H1 (cell line): Measurements from ENCODE around the gene GPATCH11. TPM values are rescaled to one million over a fixed set of nuclear protein-coding genes. Genes with fewer than 3 reads are reported as not detected.

Source experiments
- CTCF ChIA-PET: fragments of 300-600 bp; sonication (Branson Sonifier 250); formaldehyde crosslinking; loops from one replicate; lab custom pipeline; 2021; ENCODE audit not compliant: partially characterized antibody; lab: Charles Lee
- POLR2A ChIA-PET: fragments of 300-600 bp; sonication (Branson Sonifier 250); formaldehyde crosslinking; loops from one replicate; lab custom pipeline; 2021; ENCODE audit warnings: inconsistent platforms; ENCODE audit not compliant: partially characterized antibody; lab: Charles Lee
- DNase-seq, 2 experiments: peaks; one replicate each; pipeline versions ENCODE4 v3.0.0 to v3.0.0-alpha.2; 2010 to 2022; ENCODE audit warnings: low spot score in 2 of 2, low read depth in 1 of 2, mixed read lengths in 1 of 2
- FAIRE-seq: peaks from 2 replicates; lab custom pipeline; 2011; peaks lifted over from hg19 to GRCh38; lab: Jason Lieb, UNC
- H2AFZ ChIP-seq: 2 replicates; pipeline ENCODE4 v1.8.1; 2012; ENCODE audit warnings: low read length, inconsistent platforms
- H2AK5ac ChIP-seq: 2 replicates; pipeline ENCODE4 v1.6.1; 2013; ENCODE audit warnings: low read depth, low read length
- H2BK120ac ChIP-seq: replicated peaks from 2 replicates; pipeline ENCODE3; 2013; ENCODE audit warnings: low read depth, low read length, inconsistent platforms
- H2BK12ac ChIP-seq: 2 replicates; pipeline ENCODE4 v1.6.1; 2013; ENCODE audit warnings: low read depth, low read length
- H2BK15ac ChIP-seq: 2 replicates; pipeline ENCODE4 v1.6.1; 2013; ENCODE audit warnings: low read length
- H2BK20ac ChIP-seq: 2 replicates; pipeline ENCODE4 v1.6.1; 2013; ENCODE audit warnings: low read length
- H2BK5ac ChIP-seq: 2 replicates; pipeline ENCODE4 v1.6.1; 2013; ENCODE audit warnings: low read depth, low read length
- H3K14ac ChIP-seq: 2 replicates; pipeline ENCODE4 v1.6.1; 2013; ENCODE audit warnings: inconsistent platforms; ENCODE audit not compliant: insufficient read length
- H3K18ac ChIP-seq: 2 replicates; pipeline ENCODE4 v1.6.1; 2013; ENCODE audit warnings: low read length; ENCODE audit errors: extremely low read depth
- H3K23ac ChIP-seq: 2 replicates; pipeline ENCODE4 v1.6.1; 2013; ENCODE audit warnings: inconsistent platforms; ENCODE audit not compliant: insufficient read length
- H3K23me2 ChIP-seq: 2 replicates; pipeline ENCODE4 v1.6.1; 2013; ENCODE audit warnings: low read depth, low read length
- H3K27ac ChIP-seq: 2 replicates; pipeline ENCODE4 v1.6.1; 2011; ENCODE audit warnings: low read depth, low read length, inconsistent platforms
- H3K27me3 ChIP-seq, 4 experiments: replicated peaks in 1 of 4; 1 replicate in 1 of 4; 2 replicates in 3 of 4; pipeline versions ENCODE4 v1.6.1 to v1.8.1; 2011 to 2013; ENCODE audit warnings: low read length in 3 of 4, mild to moderate bottlenecking in 3 of 4, inconsistent platforms in 2 of 4, mixed read lengths in 2 of 4, moderate library complexity in 1 of 4; ENCODE audit not compliant: control insufficient read depth in 3 of 4, insufficient read depth in 3 of 4; ENCODE audit errors: extremely low read depth in 1 of 4
- H3K36me3 ChIP-seq, 4 experiments: 2 replicates each; pipeline versions ENCODE4 v1.6.1 to v1.8.1; 2011 to 2013; ENCODE audit warnings: mild to moderate bottlenecking in 4 of 4, low read length in 3 of 4, moderate library complexity in 2 of 4, control low read depth in 1 of 4, inconsistent platforms in 1 of 4; ENCODE audit not compliant: insufficient read depth in 4 of 4, control insufficient read depth in 2 of 4
- H3K4ac ChIP-seq: replicated peaks from 2 replicates; pipeline ENCODE3; 2013; ENCODE audit warnings: low read length, low read depth, mixed read lengths, inconsistent platforms; ENCODE audit not compliant: insufficient read length
- H3K4me1 ChIP-seq, 4 experiments: replicated peaks in 1 of 4; 1 replicate in 1 of 4; 2 replicates in 3 of 4; pipeline versions ENCODE4 v1.6.1 to v1.8.1; 2011 to 2013; ENCODE audit warnings: low read length in 3 of 4, inconsistent platforms in 2 of 4, mixed read lengths in 1 of 4; ENCODE audit not compliant: insufficient read depth in 4 of 4, control insufficient read depth in 3 of 4
- H3K4me2 ChIP-seq, 2 experiments: 2 replicates each; pipeline versions ENCODE4 v1.6.1 to v1.8.1; 2011 to 2013; ENCODE audit warnings: low read depth in 2 of 2, low read length in 2 of 2, control low read depth in 1 of 2, inconsistent platforms in 1 of 2, mild to moderate bottlenecking in 1 of 2; ENCODE audit not compliant: insufficient read depth in 1 of 2
- H3K4me3 ChIP-seq, 4 experiments: fragments of 200-600, 300-600 bp in 1 of 4; sonication (generic), shearing (Covaris generic), sonication (Bioruptor Twin) in 1 of 4; 2 replicates each; pipeline versions ENCODE4 v1.5.1 to v1.8.1; 2011 to 2016; ENCODE audit warnings: low read length in 4 of 4, low read depth in 3 of 4, control low read depth in 2 of 4, inconsistent platforms in 2 of 4, mild to moderate bottlenecking in 2 of 4, mixed read lengths in 1 of 4, moderate library complexity in 1 of 4; ENCODE audit not compliant: insufficient read depth in 2 of 4; ENCODE audit errors: extremely low read depth in 1 of 4
- H3K56ac ChIP-seq: replicated peaks from 2 replicates; pipeline ENCODE3; 2013; ENCODE audit warnings: low read depth, mild to moderate bottlenecking, mixed read lengths, low read length, inconsistent platforms; ENCODE audit not compliant: insufficient read length
- H3K79me1 ChIP-seq: 2 replicates; pipeline ENCODE4 v1.6.1; 2013; ENCODE audit warnings: low read depth, low read length, control low read depth
- H3K79me2 ChIP-seq, 2 experiments: 2 replicates each; pipeline versions ENCODE4 v1.6.1 to v1.8.1; 2012 to 2013; ENCODE audit warnings: low read length in 2 of 2, mild to moderate bottlenecking in 2 of 2, inconsistent platforms in 1 of 2; ENCODE audit not compliant: insufficient read depth in 2 of 2, control insufficient read depth in 1 of 2
- H3K9ac ChIP-seq, 4 experiments: replicated peaks in 1 of 4; 1 replicate in 1 of 4; 2 replicates in 3 of 4; pipeline versions ENCODE4 v1.6.1 to v1.8.1; 2011 to 2013; ENCODE audit warnings: low read depth in 3 of 4, low read length in 3 of 4, control low read depth in 2 of 4, mild to moderate bottlenecking in 2 of 4, moderate library complexity in 2 of 4, inconsistent platforms in 1 of 4; ENCODE audit errors: extremely low read depth in 1 of 4
- H3K9me3 ChIP-seq, 2 experiments: 2 replicates each; pipeline versions ENCODE4 v1.6.1 to v1.8.1; 2012 to 2013; ENCODE audit warnings: mild to moderate bottlenecking in 2 of 2, moderate library complexity in 2 of 2, control low read depth in 1 of 2, inconsistent platforms in 1 of 2, low read depth in 1 of 2, low read length in 1 of 2, mixed read lengths in 1 of 2; ENCODE audit not compliant: insufficient read depth in 2 of 2
- H4K20me1 ChIP-seq, 2 experiments: replicated peaks in 1 of 2; 2 replicates each; pipeline versions ENCODE3 to v1.8.1; 2011 to 2013; ENCODE audit warnings: inconsistent platforms in 2 of 2, low read length in 2 of 2, mild to moderate bottlenecking in 1 of 2; ENCODE audit not compliant: insufficient read depth in 2 of 2, control insufficient read depth in 1 of 2
- H4K5ac ChIP-seq: 2 replicates; pipeline ENCODE4 v1.6.1; 2013; ENCODE audit warnings: low read length, low read depth, mixed read lengths, inconsistent platforms; ENCODE audit not compliant: insufficient read length
- H4K8ac ChIP-seq: 2 replicates; pipeline ENCODE4 v1.8.0; 2013; ENCODE audit warnings: mild to moderate bottlenecking, moderate library complexity, low read length, inconsistent platforms; ENCODE audit not compliant: insufficient read depth; ENCODE audit errors: extremely low read depth
- H4K91ac ChIP-seq: replicated peaks from 2 replicates; pipeline ENCODE3; 2013; ENCODE audit warnings: low read length, mixed read lengths, inconsistent platforms; ENCODE audit not compliant: insufficient read length
- ASH2L ChIP-seq: fragments of 200-600, 300-600 bp; sonication (generic); IDR thresholded peaks from one replicate; pipeline ENCODE4 v1.7.1; 2017; ENCODE audit warnings: low read length
- ATF3 ChIP-seq: IDR thresholded peaks from 2 replicates; pipeline ENCODE4 v1.6.1; 2011; ENCODE audit warnings: low read depth, mild to moderate bottlenecking, low read length; ENCODE audit not compliant: insufficient read depth
- BACH1 ChIP-seq: IDR thresholded peaks from 2 replicates; pipeline ENCODE4 v1.6.1; 2012; ENCODE audit warnings: low read length, improper control_type of control experiment
- CHD2 ChIP-seq: IDR thresholded peaks from 2 replicates; pipeline ENCODE4 v1.6.1; 2012; ENCODE audit warnings: low read length, improper control_type of control experiment
- CTCF ChIP-seq, 3 experiments: IDR thresholded peaks; 1 replicate in 2 of 3; 2 replicates in 1 of 3; pipeline versions ENCODE4 v1.5.1 to v1.6.1; 2011; ENCODE audit warnings: low read length in 3 of 3, mild to moderate bottlenecking in 3 of 3, inconsistent platforms in 2 of 3, low read depth in 1 of 3, moderate library complexity in 1 of 3; ENCODE audit not compliant: insufficient read depth in 1 of 3; ENCODE audit errors: control extremely low read depth in 1 of 3
- KDM4A ChIP-seq: IDR thresholded peaks from one replicate; pipeline ENCODE4 v1.7.1; 2012; ENCODE audit warnings: low read depth, mild to moderate bottlenecking, moderate library complexity, low read length, inconsistent platforms; ENCODE audit not compliant: severe bottlenecking
- KDM5A ChIP-seq: fragments of 200-600 bp; IDR thresholded peaks from 2 replicates; pipeline ENCODE4 v1.7.1; 2012; ENCODE audit warnings: mild to moderate bottlenecking, low read length, inconsistent platforms, mixed read lengths
- RXRA ChIP-seq: IDR thresholded peaks from 2 replicates; pipeline ENCODE4 v1.6.1; 2011; ENCODE audit warnings: low read depth, mild to moderate bottlenecking, low read length, moderate library complexity; ENCODE audit not compliant: insufficient read depth
- SIX5 ChIP-seq: IDR thresholded peaks from 2 replicates; pipeline ENCODE4 v1.6.1; 2011; ENCODE audit warnings: mild to moderate bottlenecking, low read depth, low read length
- ZNF274 ChIP-seq: IDR thresholded peaks from 2 replicates; pipeline ENCODE4 v1.7.0; 2012; ENCODE audit warnings: low read length, borderline replicate concordance; ENCODE audit errors: extremely low read depth
- WGBS, 2 experiments: shearing (Covaris generic) in 1 of 2; methylation state at CpG; one replicate each; pipeline versions ENCODE4 v1.1.6 to v1.1.7; 2013 to 2015; ENCODE audit warnings: low lambda C conversion rate in 2 of 2, mixed read lengths in 2 of 2, inconsistent platforms in 1 of 2, low coverage in 1 of 2, missing lambda C conversion rate in 1 of 2; ENCODE audit not compliant: insufficient replicate concordance in 2 of 2, insufficient coverage in 1 of 2, insufficient read length in 1 of 2; ENCODE audit errors: extremely low coverage in 1 of 2, missing lambda C conversion rate in 1 of 2; 5-methylcytosine and 5-hydroxymethylcytosine counted together
- polyA plus RNA-seq, 7 experiments: library from polyadenylated mRNA; depleted of rRNA in 3 of 7; stranded (reverse) in 5 of 7; unstranded in 2 of 7; fragments of >200 nt in 5 of 7; fragments of 200-250 nt in 2 of 7; gene quantifications; 1 replicate in 5 of 7; 2 replicates in 1 of 7; 4 replicates in 1 of 7; pipeline versions ENCODE4 v1.2.1 to v1.2.3, GENCODE V29; 2011 to 2013; ENCODE audit warnings: missing spikeins in 2 of 7, mixed read lengths in 2 of 7
- total RNA-seq: library from RNA; stranded (reverse); fragmentation: NEBNext Ultra II Directional; extraction: Animal tissue kit (Norgen Biotek cat#: 25700); gene quantifications from 2 replicates; pipeline ENCODE4 v1.2.1, GENCODE V29; 2021
- TF ChIP-seq, protein P1 (sequence below): IDR thresholded peaks from 2 replicates; pipeline ENCODE4 v1.6.1; 2012; ENCODE audit warnings: inconsistent platforms

GPATCH11 gene
- total and polyA plus RNA-seq, 2 of the 8 experiments (the other 6 are each of a cell fraction or from before 2014, with no cell fraction given), result 0.60 to 3.4 TPM

DNA sequence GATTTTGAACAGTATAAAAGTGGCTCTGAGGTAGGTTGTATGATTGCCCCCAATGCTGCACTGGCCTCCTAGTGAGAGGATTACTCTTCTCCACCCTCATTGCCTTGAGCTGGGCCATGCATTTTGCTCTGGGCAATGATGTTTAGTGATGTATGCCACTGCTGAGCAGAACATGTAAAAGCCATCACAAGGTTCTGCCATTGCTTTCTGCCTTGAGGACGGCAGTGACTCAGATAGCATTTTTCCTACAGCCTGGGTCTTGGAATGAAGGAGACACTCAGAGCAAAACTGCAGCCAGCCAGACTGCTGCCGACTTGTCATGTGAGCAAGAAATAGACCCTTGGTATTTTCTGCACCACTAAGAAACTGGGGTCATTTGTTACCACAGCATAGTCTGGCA lies 27.6 kb downstream of the GPATCH11 start:
- H2BK120ac ChIP-seq, result no peak overlapping the region
- ChIA-PET POLR2A (no interaction called here), CTCF (interaction anchor here (0.8 kb wide), 1 partner anchor 138 kb away, joined by 6 read pairs; no protein-coding TSS in a partner anchor)
- H3K14ac ChIP-seq, result no peak overlapping the region
- H3K9me3 ChIP-seq, result no peaks in the 10 kb centered on the region
- no peaks in the 10 kb centered on the region for H4K20me1 ChIP-seq
- no peak overlapping the region for H3K4me3 ChIP-seq
- no peak overlapping the region for H3K18ac ChIP-seq
- H3K23me2 ChIP-seq, result no peaks in the 10 kb centered on the region
- H2BK12ac ChIP-seq, result no peak overlapping the region
- 76% methylated on average over 2 of the region's 2 CpGs; no CpG with 5 or more reads in 1 of the 2 experiments for WGBS, 2 experiments
- no peaks in the 10 kb centered on the region for H3K79me1 ChIP-seq
- H3K23ac ChIP-seq, result no peak overlapping the region
- H4K8ac ChIP-seq, result no peak overlapping the region
- no peaks in the 10 kb centered on the region for H3K79me2 ChIP-seq
- H3K4me2 ChIP-seq, result no peak overlapping the region
- FAIRE-seq (no peak), DNase-seq (no peak)
- H2BK20ac ChIP-seq, result no peak overlapping the region
- H3K9ac ChIP-seq, result no peak overlapping the region
- H4K91ac ChIP-seq, result no peak overlapping the region
- TF ChIP-seq CHD2 (no peak), CTCF (IDR thresholded peaks at IDR 0.05; ENCODE audit: control extremely low read depth in 1 of 3, insufficient read depth in 1 of 3, low read depth in 1 of 3, low read length in 3 of 3) (no peak), SIX5 (no peak), ZNF274 (no peak), KDM5A (no peak), ATF3 (no peak), KDM4A (no peak), BACH1 (no peak), ASH2L (no peak), RXRA (no peak)
- TF ChIP-seq, protein P1, sequence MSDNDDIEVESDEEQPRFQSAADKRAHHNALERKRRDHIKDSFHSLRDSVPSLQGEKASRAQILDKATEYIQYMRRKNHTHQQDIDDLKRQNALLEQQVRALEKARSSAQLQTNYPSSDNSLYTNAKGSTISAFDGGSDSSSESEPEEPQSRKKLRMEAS, result no peak
- H2BK15ac ChIP-seq, result no peak overlapping the region
- H3K27me3 ChIP-seq, result no peaks in the 10 kb centered on the region
- no peaks in the 10 kb centered on the region for H3K4me1 ChIP-seq
- no peak overlapping the region for H3K4ac ChIP-seq
- H3K36me3 ChIP-seq, result peaks cover 0 to 29% (median 22%) of the 10 kb centered on the region in 4 experiments; a peak in 7 of 8 replicates
- H4K5ac ChIP-seq, result no peak overlapping the region
- no peak overlapping the region for H3K27ac ChIP-seq
- H2BK5ac ChIP-seq, result no peak overlapping the region
- H2AK5ac ChIP-seq, result no peak overlapping the region
- no peak overlapping the region for H2AFZ ChIP-seq
- H3K56ac ChIP-seq, result no peak overlapping the region
